ENCODE measurements around the gene KSR2.

Gene KSR2

GRCh38 chr12:117699118-117699517 is 269.7 kb downstream of the KSR2 start:
- no peak for TF ChIP-seq CTCF (IDR thresholded peaks at IDR 0.05; ENCODE audit: borderline replicate concordance, control extremely low read depth, extremely low read depth, insufficient read depth, missing control alignments)
- DNase-seq (ENCODE audit: low spot score) = no peak
- in situ Hi-C loops (cut with MboI; ENCODE audit: low sequenced_read_pairs, unreplicated experiment) = no loop called here

- in situ Hi-C loops (cut with MboI; ENCODE audit: low sequenced_read_pairs, unreplicated experiment) = no loop called here
- no peak for DNase-seq (ENCODE audit: low spot score)
- TF ChIP-seq CTCF (IDR thresholded peaks at IDR 0.05; ENCODE audit: borderline replicate concordance, control extremely low read depth, extremely low read depth, insufficient read depth, missing control alignments) = no peak
Measured at GRCh38 chr12:117695956-117696355, 272.8 kb downstream of the KSR2 start.

GRCh38 chr12:117692512-117692911 is 276.3 kb downstream of the KSR2 start:
- DNase-seq (ENCODE audit: low spot score) = no peak
- in situ Hi-C loops (cut with MboI; ENCODE audit: low sequenced_read_pairs, unreplicated experiment) = no loop called here
- no peak for TF ChIP-seq CTCF (IDR thresholded peaks at IDR 0.05; ENCODE audit: borderline replicate concordance, control extremely low read depth, extremely low read depth, insufficient read depth, missing control alignments)

GRCh38 chr12:117689857-117690256 is 278.9 kb downstream of the KSR2 start:
- in situ Hi-C loops (cut with MboI; ENCODE audit: low sequenced_read_pairs, unreplicated experiment) = no loop called here
- no peak for DNase-seq (ENCODE audit: low spot score)
- no peak for TF ChIP-seq CTCF (IDR thresholded peaks at IDR 0.05; ENCODE audit: borderline replicate concordance, control extremely low read depth, extremely low read depth, insufficient read depth, missing control alignments)

- in situ Hi-C loops (cut with MboI; ENCODE audit: low sequenced_read_pairs, unreplicated experiment) = no loop called here
- DNase-seq (ENCODE audit: low spot score) = no peak
- TF ChIP-seq CTCF (IDR thresholded peaks at IDR 0.05; ENCODE audit: borderline replicate concordance, control extremely low read depth, extremely low read depth, insufficient read depth, missing control alignments) = no peak
Measured at GRCh38 chr12:117688446-117688845, 280.3 kb downstream of the KSR2 start.

- no peak for DNase-seq (ENCODE audit: low spot score)
- in situ Hi-C loops (cut with MboI; ENCODE audit: low sequenced_read_pairs, unreplicated experiment) = no loop called here
- no peak for TF ChIP-seq CTCF (IDR thresholded peaks at IDR 0.05; ENCODE audit: borderline replicate concordance, control extremely low read depth, extremely low read depth, insufficient read depth, missing control alignments)
Measured at GRCh38 chr12:117686911-117687377, 281.8 kb downstream of the KSR2 start.

- in situ Hi-C loops (cut with MboI; ENCODE audit: low sequenced_read_pairs, unreplicated experiment) = no loop called here
- DNase-seq (ENCODE audit: low spot score) = no peak
- TF ChIP-seq CTCF (IDR thresholded peaks at IDR 0.05; ENCODE audit: borderline replicate concordance, control extremely low read depth, extremely low read depth, insufficient read depth, missing control alignments) = no peak
Measured at GRCh38 chr12:117686210-117686609, 282.6 kb downstream of the KSR2 start.
